GM11168 (cell line): Measurements from ENCODE around the gene ATP13A3.

Source experiments
- in situ Hi-C: fragments of 300-500 bp; cut with MboI; formaldehyde crosslinking; loops from one replicate; pipeline ENCODE4 v1.12.0; 2022; ENCODE audit warnings: low sequenced_read_pairs; ENCODE audit not compliant: unreplicated experiment

ATP13A3 gene

GRCh38 chr3:194481525-194482195 is 5.1 kb downstream of the ATP13A3 start:
- in situ Hi-C loops, result no loop called here

GRCh38 chr3:194481103-194481502 is 5.7 kb downstream of the ATP13A3 start:
- in situ Hi-C loops, result no loop called here

GRCh38 chr3:194476784-194477183 is 10.0 kb downstream of the ATP13A3 start:
- in situ Hi-C loops, result loop anchor here (10.0 kb wide), 1 partner anchor 108 kb away; no protein-coding TSS in a partner anchor

- in situ Hi-C loops, result loop anchor here (10.0 kb wide), 1 partner anchor 109 kb away; no protein-coding TSS in a partner anchor
Observed at GRCh38 chr3:194475978-194476377, 10.8 kb downstream of the ATP13A3 start.

GRCh38 chr3:194475138-194475932 is 11.5 kb downstream of the ATP13A3 start:
- in situ Hi-C loops, result loop anchor here (10.0 kb wide), 1 partner anchor 109 kb away; no protein-coding TSS in a partner anchor

- in situ Hi-C loops, result loop anchor here (10.0 kb wide), 1 partner anchor 110 kb away; no protein-coding TSS in a partner anchor
Observed at GRCh38 chr3:194474675-194475074, 12.1 kb downstream of the ATP13A3 start.

- in situ Hi-C loops, result loop anchor here (10.0 kb wide), 1 partner anchor 112 kb away; no protein-coding TSS in a partner anchor
Observed at GRCh38 chr3:194472290-194472920, 14.4 kb downstream of the ATP13A3 start.

GRCh38 chr3:194471863-194472262 is 14.9 kb downstream of the ATP13A3 start:
- in situ Hi-C loops, result loop anchor here (10.0 kb wide), 1 partner anchor 113 kb away; no protein-coding TSS in a partner anchor

GRCh38 chr3:194470615-194471014 is 16.2 kb downstream of the ATP13A3 start:
- in situ Hi-C loops, result loop anchor here (10.0 kb wide), 1 partner anchor 114 kb away; no protein-coding TSS in a partner anchor

GRCh38 chr3:194469977-194470376 is 16.8 kb downstream of the ATP13A3 start:
- in situ Hi-C loops, result loop anchor here (10.0 kb wide), 1 partner anchor 115 kb away; no protein-coding TSS in a partner anchor

GRCh38 chr3:194468086-194468485 is 18.7 kb downstream of the ATP13A3 start:
- in situ Hi-C loops, result no loop called here

- in situ Hi-C loops, result no loop called here
Observed at GRCh38 chr3:194466761-194467356, 19.9 kb downstream of the ATP13A3 start.

GRCh38 chr3:194465920-194466570 is 20.8 kb downstream of the ATP13A3 start:
- in situ Hi-C loops, result no loop called here

- in situ Hi-C loops, result no loop called here
Observed at GRCh38 chr3:194465246-194465645, 21.6 kb downstream of the ATP13A3 start.

GRCh38 chr3:194464692-194465091 is 22.1 kb downstream of the ATP13A3 start:
- in situ Hi-C loops, result no loop called here

GRCh38 chr3:194462936-194463335 is 23.9 kb downstream of the ATP13A3 start:
- in situ Hi-C loops, result no loop called here

- in situ Hi-C loops, result no loop called here
Observed at GRCh38 chr3:194460566-194460965, 26.2 kb downstream of the ATP13A3 start.

GRCh38 chr3:194458131-194458530 is 28.7 kb downstream of the ATP13A3 start:
- in situ Hi-C loops, result no loop called here

- in situ Hi-C loops, result no loop called here
Observed at GRCh38 chr3:194455481-194455880, 31.3 kb downstream of the ATP13A3 start.

- in situ Hi-C loops, result no loop called here
Observed at GRCh38 chr3:194450341-194450740, 36.5 kb downstream of the ATP13A3 start.
